ENCODE data around the gene SERPINA1.

DNA sequence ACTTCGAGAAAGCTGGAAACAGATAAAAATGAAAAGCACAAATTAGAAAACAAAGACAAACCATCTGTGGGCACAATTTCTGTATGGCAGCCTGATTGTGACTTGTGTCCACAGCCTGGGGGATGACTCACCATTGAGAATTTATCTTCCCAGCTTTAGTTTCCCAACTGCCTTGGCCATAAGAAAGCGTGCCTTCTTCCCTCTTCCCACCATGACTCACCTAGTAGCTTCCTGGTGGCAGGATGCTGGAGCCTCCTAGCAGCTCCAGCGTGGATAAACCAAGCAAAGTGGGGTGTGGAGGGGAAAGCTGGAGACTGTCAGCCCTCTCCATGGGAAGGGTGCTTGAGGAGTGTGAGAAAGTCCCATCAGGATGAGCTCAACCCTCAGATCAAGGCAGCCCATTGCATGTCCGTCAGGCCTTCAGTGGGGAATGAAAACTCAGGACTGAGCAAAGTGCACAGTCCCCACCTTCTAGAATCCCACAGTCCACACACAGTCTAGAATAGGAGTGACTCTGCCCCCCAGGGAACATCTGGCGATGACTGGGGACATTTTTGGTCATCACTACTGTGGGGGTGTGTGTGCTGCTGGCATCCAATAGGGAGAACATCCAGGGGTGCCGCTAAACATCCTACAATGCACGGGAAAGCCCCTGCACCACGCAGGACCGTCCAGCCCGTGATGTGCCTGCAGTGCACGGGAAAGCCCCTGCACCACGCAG is 42.9 kb downstream of the SERPINA1 start:
- TF ChIP-seq, protein P1, sequence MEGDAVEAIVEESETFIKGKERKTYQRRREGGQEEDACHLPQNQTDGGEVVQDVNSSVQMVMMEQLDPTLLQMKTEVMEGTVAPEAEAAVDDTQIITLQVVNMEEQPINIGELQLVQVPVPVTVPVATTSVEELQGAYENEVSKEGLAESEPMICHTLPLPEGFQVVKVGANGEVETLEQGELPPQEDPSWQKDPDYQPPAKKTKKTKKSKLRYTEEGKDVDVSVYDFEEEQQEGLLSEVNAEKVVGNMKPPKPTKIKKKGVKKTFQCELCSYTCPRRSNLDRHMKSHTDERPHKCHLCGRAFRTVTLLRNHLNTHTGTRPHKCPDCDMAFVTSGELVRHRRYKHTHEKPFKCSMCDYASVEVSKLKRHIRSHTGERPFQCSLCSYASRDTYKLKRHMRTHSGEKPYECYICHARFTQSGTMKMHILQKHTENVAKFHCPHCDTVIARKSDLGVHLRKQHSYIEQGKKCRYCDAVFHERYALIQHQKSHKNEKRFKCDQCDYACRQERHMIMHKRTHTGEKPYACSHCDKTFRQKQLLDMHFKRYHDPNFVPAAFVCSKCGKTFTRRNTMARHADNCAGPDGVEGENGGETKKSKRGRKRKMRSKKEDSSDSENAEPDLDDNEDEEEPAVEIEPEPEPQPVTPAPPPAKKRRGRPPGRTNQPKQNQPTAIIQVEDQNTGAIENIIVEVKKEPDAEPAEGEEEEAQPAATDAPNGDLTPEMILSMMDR (IDR thresholded peaks at IDR 0.05) = no peak
- TF ChIP-seq ZFX (IDR thresholded peaks at IDR 0.05; ENCODE audit: borderline replicate concordance) = no peak
